Lung (tissue), 12 donors: Measurements from ENCODE around the gene ITGB2. TPM values are rescaled to one million over a fixed set of nuclear protein-coding genes. Genes with fewer than 3 reads are reported as not detected.

Experiments used
- ATAC-seq: fragments of 200-7000 bp; cut with Tn5 transposase; one replicate; pipeline ENCODE4 v1.9.1; 2020; ENCODE audit warnings: moderate number of reproducible peaks; ENCODE audit not compliant: insufficient read depth, low FRiP score
- DNase-seq, 3 donors: peaks; one replicate each; pipeline ENCODE4 v3.0.0-alpha.2; 2013 to 2017
- H3K27ac ChIP-seq, 2 donors: one replicate each; pipeline ENCODE4 v1.5.1; 2013; ENCODE audit warnings: mild to moderate bottlenecking in 2 of 2, moderate library complexity in 2 of 2, control low read depth in 1 of 2, inconsistent platforms in 1 of 2, low read depth in 1 of 2, low read length in 1 of 2
- H3K27me3 ChIP-seq, 3 donors: one replicate each; pipeline ENCODE4 v1.5.1; 2013; ENCODE audit warnings: low read length in 2 of 3; ENCODE audit not compliant: control insufficient read depth in 3 of 3, insufficient read depth in 3 of 3
- H3K36me3 ChIP-seq, 4 donors: one replicate each; pipeline ENCODE4 v1.5.1; 2013; ENCODE audit warnings: low read length in 4 of 4, mild to moderate bottlenecking in 1 of 4, moderate library complexity in 1 of 4; ENCODE audit not compliant: control insufficient read depth in 4 of 4, insufficient read depth in 4 of 4
- H3K4me1 ChIP-seq, 5 donors: one replicate each; pipeline ENCODE4 v1.5.1; 2013; ENCODE audit warnings: low read length in 5 of 5, mild to moderate bottlenecking in 2 of 5, moderate library complexity in 1 of 5; ENCODE audit not compliant: control insufficient read depth in 5 of 5, insufficient read depth in 5 of 5
- H3K4me3 ChIP-seq: one replicate; pipeline ENCODE4 v1.5.1; 2013; ENCODE audit warnings: mild to moderate bottlenecking, control low read depth, moderate library complexity
- H3K9ac ChIP-seq, 2 donors: one replicate each; pipeline ENCODE4 v1.5.1; 2013; ENCODE audit warnings: low read length in 2 of 2, control low read depth in 1 of 2; ENCODE audit not compliant: insufficient read depth in 1 of 2
- H3K9me3 ChIP-seq, 4 donors: one replicate each; pipeline ENCODE4 v1.5.1; 2013; ENCODE audit warnings: low read length in 3 of 4, mild to moderate bottlenecking in 1 of 4, moderate library complexity in 1 of 4; ENCODE audit not compliant: control insufficient read depth in 4 of 4, insufficient read depth in 3 of 4
- CTCF ChIP-seq: IDR thresholded peaks from 2 replicates; pipeline ENCODE4 v1.5.1; 2012; ENCODE audit warnings: mild to moderate bottlenecking; ENCODE audit errors: control extremely low read depth, extremely low read depth
- WGBS, 2 donors: extraction: QIAGEN DNeasy Blood & Tissue Kit; methylation state at CpG; one replicate each; pipeline ENCODE4 v1.1.7; 2013; 5-methylcytosine and 5-hydroxymethylcytosine counted together
- polyA plus RNA-seq, 2 donors: library from polyadenylated mRNA; stranded (reverse); fragments of 200-250 nt; gene quantifications; one replicate each; pipeline ENCODE4 v1.2.1, GENCODE V29; 2013
- total RNA-seq, 2 donors: library from RNA; depleted of rRNA in 1 of 2; stranded (reverse); fragments of >200 nt in 1 of 2; gene quantifications; one replicate each; pipeline ENCODE4 v1.2.1, GENCODE V29; 2014 to 2021
- donor health status: control.
- donor health status: control.
- donor health status: Bipolar disorder and iron deficiency.
- donor health status: healthy.
- donor health status: DM: yes; HTN: yes; CAD: no.

The ITGB2 gene
- total and polyA plus RNA-seq, 4 donors = 52.9 to 376 (median 187) TPM

- no peaks in the 10 kb centered on the region for H3K27me3 ChIP-seq
- TF ChIP-seq CTCF = no peak
- no peak overlapping the region for H3K4me3 ChIP-seq
- peaks cover 0 to 14% (median 0%) of the 10 kb centered on the region in 5 donors for H3K4me1 ChIP-seq
- WGBS, 2 donors = 61 to 74% methylated on average over 7 of the region's 7 CpGs
- ATAC-seq (no peak), DNase-seq (no peak)
- H3K36me3 ChIP-seq = peaks cover 0 to 11% (median 0%) of the 10 kb centered on the region in 4 donors
- no peak overlapping the region for H3K9ac ChIP-seq
- no peaks in the 10 kb centered on the region for H3K9me3 ChIP-seq
- no peak overlapping the region for H3K27ac ChIP-seq
These were observed 36.6 kb downstream of the ITGB2 start for GRCh38 chr21:44884097-44884496.

- ATAC-seq = no peak
- Histone ChIP-seq H3K4me3 (no peak overlapping the region), H3K27me3 (peaks cover 0 to 2% (median 0%) of the 10 kb centered on the region in 3 donors), H3K9ac (no peak overlapping the region), H3K36me3 (peaks cover 0 to 6% (median 0%) of the 10 kb centered on the region in 4 donors), H3K9me3 (no peaks in the 10 kb centered on the region), H3K4me1 (peaks cover 0 to 14% (median 0%) of the 10 kb centered on the region in 5 donors), H3K27ac (no peak overlapping the region)
- WGBS, 2 donors = 81 to 88% methylated on average over 11 of the region's 11 CpGs
- DNase-seq = no peak
- TF ChIP-seq CTCF = no peak
These were observed 37.4 kb downstream of the ITGB2 start for GRCh38 chr21:44883250-44883649.

- Histone ChIP-seq H3K4me3 (no peak overlapping the region), H3K27ac (peak overlapping the region; percentile 45 to 82), H3K9ac (no peak overlapping the region), H3K36me3 (peaks cover 0 to 2% (median 0%) of the 10 kb centered on the region in 4 donors), H3K4me1 (peaks cover 0 to 14% (median 0%) of the 10 kb centered on the region in 5 donors), H3K9me3 (no peaks in the 10 kb centered on the region), H3K27me3 (peaks cover 0 to 5% (median 0%) of the 10 kb centered on the region in 3 donors)
- DNase-seq (no peak), ATAC-seq (no peak)
- no peak for TF ChIP-seq CTCF
- WGBS, 2 donors = 39 to 47% methylated on average over 6 of the region's 6 CpGs
These were observed 39.4 kb downstream of the ITGB2 start for GRCh38 chr21:44881198-44881872.
